HG03565 (cell line): Measurements from ENCODE around the gene PFAS.

Source experiments
- ATAC-seq: cut with Tn5 transposase; IDR thresholded peaks from one replicate; pipeline ENCODE4 v1.9.1; 2021; ENCODE audit warnings: mild to moderate bottlenecking, moderate library complexity; ENCODE audit not compliant: unreplicated experiment

PFAS gene

GRCh38 chr17:8294814-8295316, 45.8 kb downstream of the PFAS start:
- no peak for ATAC-seq

- ATAC-seq, result no peak
Observed at GRCh38 chr17:8300226-8300625, 51.1 kb downstream of the PFAS start.

- no peak for ATAC-seq
Observed at GRCh38 chr17:8300627-8301242, 51.6 kb downstream of the PFAS start.

GRCh38 chr17:8310601-8311123, 61.6 kb downstream of the PFAS start:
- ATAC-seq, result no peak

- ATAC-seq, result no peak
Observed at GRCh38 chr17:8311131-8311790, 62.2 kb downstream of the PFAS start.

GRCh38 chr17:8312251-8312650, 63.2 kb downstream of the PFAS start:
- ATAC-seq, result no peak

- ATAC-seq, result no peak
Observed at GRCh38 chr17:8312726-8313600, 63.9 kb downstream of the PFAS start.

GRCh38 chr17:8314797-8315763, 66.0 kb downstream of the PFAS start:
- ATAC-seq, result no peak

- no peak for ATAC-seq
Observed at GRCh38 chr17:8315764-8316217, 66.7 kb downstream of the PFAS start.

GRCh38 chr17:8318010-8318935, 69.2 kb downstream of the PFAS start:
- ATAC-seq, result no peak
